Measurements from ENCODE around the gene IFNA10.
A peak's percentile ranks its signal among the peaks of the same experiment; 100 is the strongest.
"Not testable (repeated sequence)": the region's sequence is repeated elsewhere in the genome, so short reads cannot be mapped to it uniquely, and the experiment has no call there.

The IFNA10 gene

DNA sequence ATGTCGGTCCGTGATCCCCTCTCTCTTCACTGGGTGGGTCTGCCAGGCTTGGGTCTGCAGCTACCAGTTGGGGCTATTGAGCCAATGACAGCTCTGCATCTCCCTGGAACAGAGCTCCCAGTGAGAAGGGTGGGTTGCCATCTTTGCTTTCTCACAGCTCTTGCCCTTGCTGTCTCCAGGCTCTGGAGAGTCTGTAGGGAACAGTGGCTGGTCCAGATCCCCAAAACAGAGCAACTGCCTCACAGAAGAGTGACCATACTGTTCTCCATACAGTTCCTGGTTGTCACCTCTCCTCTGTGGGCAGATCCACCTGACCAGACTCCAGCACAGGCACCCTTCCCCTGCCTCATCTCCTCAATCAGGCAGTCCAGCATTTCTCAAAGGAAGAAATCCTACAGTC, 26.3 kb upstream of the IFNA10 start:
- Histone ChIP-seq H3K4me3 (ENCODE audit: low read length) (no peak overlapping the region), H3K27ac (ENCODE audit: low read length) (no peak overlapping the region), H4K20me1 (ENCODE audit: insufficient read depth, low read length) (no peaks in the 10 kb centered on the region), H3K27me3 (replicated peaks; ENCODE audit: insufficient read depth, low read length) (no peaks in the 10 kb centered on the region), H3K4me1 (ENCODE audit: low read length) (no peaks in the 10 kb centered on the region), H2AFZ (ENCODE audit: low read length) (no peak overlapping the region), H3K9me3 (replicated peaks; ENCODE audit: insufficient read depth, low read length) (no peaks in the 10 kb centered on the region), H3K9me2 (replicated peaks; ENCODE audit: insufficient read depth, low read length) (no peaks in the 10 kb centered on the region), H3K4me2 (ENCODE audit: low read depth, low read length) (no peak overlapping the region), H3K9ac (ENCODE audit: low read length) (no peak overlapping the region), H3K36me3 (replicated peaks; ENCODE audit: insufficient read depth, low read length) (no peaks in the 10 kb centered on the region), H3F3A (ENCODE audit: insufficient read depth, low read length) (no peaks in the 10 kb centered on the region), H3K79me2 (ENCODE audit: low read length) (no peaks in the 10 kb centered on the region)
- no peak for TF ChIP-seq EZH2 (optimal IDR thresholded peaks at IDR 0.05; ENCODE audit: low read depth, low read length)
- TF ChIP-seq EZH2phosphoT487 (IDR thresholded peaks at IDR 0.05; ENCODE audit: low read length) = no peak
- TF ChIP-seq, protein P1, sequence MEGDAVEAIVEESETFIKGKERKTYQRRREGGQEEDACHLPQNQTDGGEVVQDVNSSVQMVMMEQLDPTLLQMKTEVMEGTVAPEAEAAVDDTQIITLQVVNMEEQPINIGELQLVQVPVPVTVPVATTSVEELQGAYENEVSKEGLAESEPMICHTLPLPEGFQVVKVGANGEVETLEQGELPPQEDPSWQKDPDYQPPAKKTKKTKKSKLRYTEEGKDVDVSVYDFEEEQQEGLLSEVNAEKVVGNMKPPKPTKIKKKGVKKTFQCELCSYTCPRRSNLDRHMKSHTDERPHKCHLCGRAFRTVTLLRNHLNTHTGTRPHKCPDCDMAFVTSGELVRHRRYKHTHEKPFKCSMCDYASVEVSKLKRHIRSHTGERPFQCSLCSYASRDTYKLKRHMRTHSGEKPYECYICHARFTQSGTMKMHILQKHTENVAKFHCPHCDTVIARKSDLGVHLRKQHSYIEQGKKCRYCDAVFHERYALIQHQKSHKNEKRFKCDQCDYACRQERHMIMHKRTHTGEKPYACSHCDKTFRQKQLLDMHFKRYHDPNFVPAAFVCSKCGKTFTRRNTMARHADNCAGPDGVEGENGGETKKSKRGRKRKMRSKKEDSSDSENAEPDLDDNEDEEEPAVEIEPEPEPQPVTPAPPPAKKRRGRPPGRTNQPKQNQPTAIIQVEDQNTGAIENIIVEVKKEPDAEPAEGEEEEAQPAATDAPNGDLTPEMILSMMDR (IDR thresholded peaks at IDR 0.05; ENCODE audit: low read length) = no peak
- DNase-seq = no peak

DNA sequence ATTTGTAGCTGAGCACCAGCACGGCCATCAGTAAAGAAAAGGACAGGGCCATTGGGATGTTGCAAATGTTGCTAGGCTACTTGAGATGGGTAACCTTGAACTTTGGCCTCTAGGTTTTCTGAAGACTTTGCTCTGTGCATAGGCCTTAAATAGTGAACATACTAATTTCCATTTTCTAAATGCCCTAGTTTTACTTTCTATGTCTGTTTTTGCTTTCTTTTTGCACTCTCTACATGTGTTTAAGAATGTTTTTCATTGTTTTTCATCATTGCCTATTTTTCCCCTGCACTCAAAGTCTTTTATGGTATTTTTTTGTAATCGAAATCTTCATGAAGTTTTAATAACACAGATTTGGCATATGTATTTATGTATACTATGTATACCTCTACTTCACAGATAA, 21.2 kb upstream of the IFNA10 start, which contains the start of gene IFNA17:
Gene IFNA17, minus strand, starts transcription at position 101 of the 400 bp plus-strand sequence. Its CDS starts 49 bp downstream, at position 52.
- Histone ChIP-seq H3K4me1 (ENCODE audit: low read length) (no peaks in the 10 kb centered on the region), H3K4me3 (ENCODE audit: low read length) (no peak within 1 kb of the TSS), H3K4me2 (ENCODE audit: low read depth, low read length) (no peak within 1 kb of the TSS)

DNA sequence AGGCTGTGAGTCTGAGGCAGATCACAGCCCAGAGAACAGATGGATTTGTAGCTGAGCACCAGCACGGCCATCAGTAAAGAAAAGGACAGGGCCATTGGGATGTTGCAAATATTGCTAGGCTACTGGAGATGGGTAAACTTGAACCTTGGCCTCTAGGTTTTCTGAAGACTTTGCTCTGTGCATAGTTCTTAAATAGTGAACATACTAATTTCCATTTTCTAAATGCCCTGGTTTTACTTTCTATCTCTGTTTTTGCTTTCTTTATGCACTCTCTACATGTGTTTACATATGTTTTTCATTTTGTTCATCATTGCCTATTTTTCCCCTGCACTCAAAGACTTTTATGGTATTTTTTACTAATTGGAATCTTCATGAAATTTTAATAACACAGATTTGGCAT, 10.3 kb upstream of the IFNA10 start, which contains the start of gene IFNA16:
Gene IFNA16, minus strand, starts transcription at position 101 of the 400 bp plus-strand sequence. Its CDS starts 6 bp downstream, at position 95.
- not testable (repeated sequence) for DNase-seq; H3K79me2 ChIP-seq (ENCODE audit: low read length); H3K4me3 ChIP-seq (ENCODE audit: low read length); H2AFZ ChIP-seq (ENCODE audit: low read length); H3K9ac ChIP-seq (ENCODE audit: low read length); H3K27ac ChIP-seq (ENCODE audit: low read length); H3F3A ChIP-seq (ENCODE audit: insufficient read depth, low read length); H3K9me3 ChIP-seq (replicated peaks; ENCODE audit: insufficient read depth, low read length); H3K36me3 ChIP-seq (replicated peaks; ENCODE audit: insufficient read depth, low read length); H3K27me3 ChIP-seq (replicated peaks; ENCODE audit: insufficient read depth, low read length); H3K4me2 ChIP-seq (ENCODE audit: low read depth, low read length); H3K4me1 ChIP-seq (ENCODE audit: low read length); H4K20me1 ChIP-seq (ENCODE audit: insufficient read depth, low read length); H3K9me2 ChIP-seq (replicated peaks; ENCODE audit: insufficient read depth, low read length)

More for the DNA sequence above, 21.2 kb upstream of the IFNA10 start, which contains the start of gene IFNA17:
- Histone ChIP-seq H3K36me3 (replicated peaks; ENCODE audit: insufficient read depth, low read length) (no peaks in the 10 kb centered on the region), H4K20me1 (ENCODE audit: insufficient read depth, low read length) (no peaks in the 10 kb centered on the region), H3K27me3 (replicated peaks; ENCODE audit: insufficient read depth, low read length) (no peaks in the 10 kb centered on the region), H3K9me2 (replicated peaks; ENCODE audit: insufficient read depth, low read length) (no peaks in the 10 kb centered on the region), H3K27ac (ENCODE audit: low read length) (no peak within 1 kb of the TSS), H3K9ac (ENCODE audit: low read length) (no peak within 1 kb of the TSS), H3K79me2 (ENCODE audit: low read length) (no peaks in the 10 kb centered on the region), H2AFZ (ENCODE audit: low read length) (no peak within 1 kb of the TSS), H3K9me3 (replicated peaks; ENCODE audit: insufficient read depth, low read length) (no peaks in the 10 kb centered on the region), H3F3A (ENCODE audit: insufficient read depth, low read length) (no peaks in the 10 kb centered on the region)
- TF ChIP-seq, protein P1 (IDR thresholded peaks at IDR 0.05; ENCODE audit: low read length) = no peak
- TF ChIP-seq EZH2phosphoT487 (IDR thresholded peaks at IDR 0.05; ENCODE audit: low read length) (no peak), EZH2 (optimal IDR thresholded peaks at IDR 0.05; ENCODE audit: low read depth, low read length) (no peak)
- no peak for DNase-seq

DNA sequence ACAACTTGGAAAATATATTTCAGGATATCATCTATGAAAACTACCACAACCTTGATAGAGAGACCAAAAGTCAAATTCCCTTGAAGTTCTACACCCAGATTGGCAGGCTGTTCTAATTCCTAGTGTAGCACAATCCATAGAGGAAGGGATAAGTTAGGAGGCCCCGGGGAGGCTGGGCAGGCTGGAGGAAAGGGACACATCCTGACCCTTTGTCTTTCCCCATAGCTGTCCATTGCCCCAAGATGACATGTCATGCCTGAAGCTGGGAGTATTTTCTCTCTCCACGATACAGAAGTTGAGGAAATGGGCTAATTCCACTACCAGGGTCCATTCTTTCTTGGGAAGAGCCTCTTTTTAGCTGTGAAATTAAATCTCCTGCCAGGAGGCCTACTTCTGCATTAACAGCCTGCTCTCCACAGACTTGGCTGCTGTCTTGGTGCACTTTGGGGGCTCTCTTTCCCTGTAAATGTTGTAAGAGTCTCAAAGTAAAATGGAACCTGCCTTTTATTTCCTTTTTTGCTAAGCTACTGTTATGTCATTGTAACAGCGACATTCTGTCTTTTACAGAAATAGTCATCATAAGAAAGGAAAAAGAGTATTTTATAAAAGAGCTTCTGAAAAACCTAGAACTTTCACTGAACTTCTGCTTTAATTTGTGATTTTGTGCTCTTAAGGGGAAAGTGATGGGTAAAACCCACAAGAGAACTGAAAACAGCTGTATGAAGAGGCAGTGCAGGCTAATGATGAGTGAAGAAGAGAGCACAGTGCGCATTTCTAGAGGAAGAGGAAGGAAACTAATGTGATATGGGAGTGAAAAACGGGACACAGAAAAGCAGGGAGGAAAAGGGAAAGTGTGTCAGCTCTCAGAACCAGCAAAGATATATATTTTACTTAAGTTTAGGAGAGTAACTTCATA, 6.7 kb upstream of the IFNA10 start:
- TF ChIP-seq, protein P1 (IDR thresholded peaks at IDR 0.05; ENCODE audit: low read length) = peak; percentile 44
- H3K36me3 ChIP-seq (replicated peaks; ENCODE audit: insufficient read depth, low read length); H3K9me2 ChIP-seq (replicated peaks; ENCODE audit: insufficient read depth, low read length); H3K9me3 ChIP-seq (replicated peaks; ENCODE audit: insufficient read depth, low read length); H3K4me3 ChIP-seq (ENCODE audit: low read length); H2AFZ ChIP-seq (ENCODE audit: low read length); H3K9ac ChIP-seq (ENCODE audit: low read length); H3K27me3 ChIP-seq (replicated peaks; ENCODE audit: insufficient read depth, low read length); H4K20me1 ChIP-seq (ENCODE audit: insufficient read depth, low read length); H3K4me1 ChIP-seq (ENCODE audit: low read length); H3K27ac ChIP-seq (ENCODE audit: low read length); H3F3A ChIP-seq (ENCODE audit: insufficient read depth, low read length); DNase-seq; H3K4me2 ChIP-seq (ENCODE audit: low read depth, low read length); H3K79me2 ChIP-seq (ENCODE audit: low read length): not testable (repeated sequence)

DNA sequence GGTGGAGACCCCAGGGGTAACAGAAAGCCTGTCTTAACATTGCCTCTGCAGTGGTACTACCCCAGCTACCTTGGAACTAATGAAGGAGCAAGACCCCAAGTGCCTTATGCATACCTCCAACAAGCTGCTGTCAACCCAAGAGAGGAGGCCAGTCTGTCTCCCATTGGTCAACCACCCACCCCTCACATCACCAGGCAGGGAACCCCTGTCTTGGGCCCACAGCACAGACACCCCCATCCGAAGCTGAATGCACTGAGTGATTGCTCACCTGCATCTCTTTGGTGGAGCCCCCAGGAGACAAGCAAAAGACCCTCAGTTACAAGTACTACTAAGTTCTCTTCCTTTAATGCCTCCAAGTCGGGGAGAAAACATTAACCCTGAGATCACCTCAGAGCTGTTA, 5.2 kb upstream of the IFNA10 start:
- H3K36me3 ChIP-seq (replicated peaks; ENCODE audit: insufficient read depth, low read length); H4K20me1 ChIP-seq (ENCODE audit: insufficient read depth, low read length); H3K4me2 ChIP-seq (ENCODE audit: low read depth, low read length); DNase-seq; H3K9me2 ChIP-seq (replicated peaks; ENCODE audit: insufficient read depth, low read length); H3K4me3 ChIP-seq (ENCODE audit: low read length); H3K27me3 ChIP-seq (replicated peaks; ENCODE audit: insufficient read depth, low read length); H3F3A ChIP-seq (ENCODE audit: insufficient read depth, low read length); H3K4me1 ChIP-seq (ENCODE audit: low read length); H3K79me2 ChIP-seq (ENCODE audit: low read length); H3K27ac ChIP-seq (ENCODE audit: low read length); H3K9ac ChIP-seq (ENCODE audit: low read length); H3K9me3 ChIP-seq (replicated peaks; ENCODE audit: insufficient read depth, low read length); H2AFZ ChIP-seq (ENCODE audit: low read length): not testable (repeated sequence)
